IgD-negative memory B cell (primary cell): Measurements from ENCODE around the gene BMERB1. TPM values are rescaled to one million over a fixed set of nuclear protein-coding genes. Genes with fewer than 3 reads are reported as not detected.

Source experiments
- H3K27ac Mint-ChIP-seq, 3 donors: one replicate each; pipeline ENCODE4 v1.8.0; 2020 to 2022; ENCODE audit warnings: mild to moderate bottlenecking in 3 of 3, mixed read lengths in 3 of 3, moderate library complexity in 1 of 3
- H3K27me3 Mint-ChIP-seq: one replicate; pipeline ENCODE4 v1.8.0; 2021; ENCODE audit warnings: mixed read lengths
- H3K36me3 Mint-ChIP-seq: one replicate; pipeline ENCODE4 v1.8.0; 2020; ENCODE audit warnings: mild to moderate bottlenecking, mixed read lengths
- H3K4me1 Mint-ChIP-seq, 3 donors: one replicate each; pipeline ENCODE4 v1.8.0; 2020 to 2022; ENCODE audit warnings: mixed read lengths in 3 of 3, mild to moderate bottlenecking in 1 of 3
- H3K4me3 Mint-ChIP-seq, 4 donors: one replicate each; pipeline ENCODE4 v1.8.0; 2020 to 2022; ENCODE audit warnings: mild to moderate bottlenecking in 4 of 4, mixed read lengths in 4 of 4, moderate library complexity in 3 of 4
- H3K9me3 Mint-ChIP-seq, 3 donors: one replicate each; pipeline ENCODE4 v1.8.0; 2020 to 2021; ENCODE audit warnings: mixed read lengths in 3 of 3, mild to moderate bottlenecking in 1 of 3
- polyA plus RNA-seq: library from polyadenylated mRNA; unstranded; fragments of 300-500 nt; fragmentation: Illumina TruSeq; gene quantifications from one replicate; pipeline ENCODE4 v1.2.3, GENCODE V29; 2021

BMERB1 gene
- polyA plus RNA-seq, 1 donor from 2014 or later: 4.2 TPM

DNA sequence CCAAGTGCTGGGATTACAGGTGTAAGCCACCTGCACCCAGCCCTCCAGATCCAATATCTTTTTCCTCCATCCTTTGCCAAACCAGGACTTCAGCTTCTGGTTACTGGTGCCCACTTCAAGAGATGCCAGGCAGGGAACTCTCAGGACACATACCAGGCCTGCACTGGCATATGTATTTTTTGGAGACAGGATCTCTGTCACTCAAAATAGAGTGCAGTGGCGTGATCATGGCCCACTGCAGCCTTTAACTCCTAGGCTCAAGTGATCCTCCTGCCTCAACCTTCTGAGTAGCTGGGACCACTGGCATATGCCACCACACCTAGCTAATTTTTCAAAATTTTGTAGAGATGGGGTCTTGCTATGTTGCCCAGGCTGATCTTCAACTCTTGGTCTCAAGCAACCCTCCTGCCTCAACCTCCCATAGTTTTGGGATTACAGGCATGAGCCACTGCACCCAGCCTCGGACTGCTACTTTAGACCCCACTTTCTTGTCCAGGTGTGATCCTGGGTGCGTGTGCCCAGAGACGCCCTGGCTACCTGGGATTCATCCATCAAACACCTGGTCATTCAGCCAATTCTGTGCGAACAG is 55.8 kb downstream of the BMERB1 start:
- peaks cover 0 to 2% (median 1%) of the 10 kb centered on the region in 3 donors for H3K9me3 Mint-ChIP-seq
- no peak overlapping the region for H3K27ac Mint-ChIP-seq
- peaks cover 3% of the 10 kb centered on the region for H3K27me3 Mint-ChIP-seq
- H3K4me3 Mint-ChIP-seq: no peak overlapping the region
- H3K36me3 Mint-ChIP-seq: peaks cover 1% of the 10 kb centered on the region
- H3K4me1 Mint-ChIP-seq: peaks cover 0 to 2% (median 0%) of the 10 kb centered on the region in 3 donors

DNA sequence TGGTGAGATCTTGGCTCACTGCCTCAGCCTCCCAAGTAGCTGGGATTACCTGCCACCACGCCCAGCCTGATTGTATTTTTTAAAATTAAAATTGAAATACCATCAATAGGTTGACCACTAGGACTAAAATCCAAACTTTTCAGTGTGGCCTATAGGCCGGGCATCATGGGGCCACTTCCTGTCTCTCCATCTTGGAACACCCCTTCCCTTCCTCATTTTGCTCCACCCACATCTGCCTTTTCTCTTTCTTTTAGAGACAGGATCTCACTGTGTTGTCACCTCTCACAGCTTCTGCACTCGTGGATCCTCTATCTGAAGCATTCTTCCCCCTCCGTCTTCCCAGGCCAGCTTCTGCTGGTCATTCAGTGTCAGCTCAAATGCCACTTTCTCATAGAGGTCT is 57.0 kb downstream of the BMERB1 start:
- Mint-ChIP-seq H3K4me1 (peaks cover 0 to 2% (median 0%) of the 10 kb centered on the region in 3 donors), H3K27ac (peak overlapping the region in 1 of 3 donors; percentile 71), H3K36me3 (peaks cover 1% of the 10 kb centered on the region), H3K27me3 (peaks cover 3% of the 10 kb centered on the region), H3K4me3 (no peak overlapping the region), H3K9me3 (peaks cover 0 to 1% (median 0%) of the 10 kb centered on the region in 3 donors)

DNA sequence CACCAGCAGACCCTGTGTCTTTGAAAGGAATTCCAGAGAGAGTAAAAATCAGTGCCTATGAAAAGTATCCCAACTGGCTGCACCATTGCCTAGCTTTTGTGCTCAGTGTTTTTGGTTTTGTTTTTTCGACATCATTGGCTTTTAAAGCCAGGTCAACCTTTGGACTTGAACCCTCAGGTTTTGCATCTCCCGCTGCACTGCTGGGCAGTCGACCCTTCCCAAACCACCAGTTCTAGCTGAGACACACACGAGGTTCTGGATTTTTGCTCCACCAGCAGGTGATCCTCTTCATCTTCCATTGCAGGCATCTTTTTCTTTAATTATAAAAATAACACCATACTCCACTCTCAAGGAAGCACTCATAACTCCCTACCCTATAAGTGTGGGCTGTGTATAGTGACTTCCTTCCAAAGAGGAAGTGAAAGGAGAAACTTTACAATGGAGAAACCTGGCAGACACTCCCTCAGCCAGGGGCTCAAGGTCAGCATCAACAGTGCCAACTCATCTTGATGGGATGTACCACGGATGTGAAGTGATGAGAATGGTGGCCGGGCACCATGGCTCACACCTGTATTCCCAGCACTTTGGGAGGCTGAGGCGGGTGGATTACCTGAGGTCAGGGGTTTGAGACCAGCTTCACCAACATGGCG is 57.8 kb downstream of the BMERB1 start:
- Mint-ChIP-seq H3K9me3 (peaks cover 0 to 1% (median 0%) of the 10 kb centered on the region in 3 donors), H3K36me3 (peaks cover 1% of the 10 kb centered on the region), H3K4me3 (peak overlapping the region in 1 of 4 donors; percentile 49), H3K27me3 (peaks cover 3% of the 10 kb centered on the region), H3K4me1 (peaks cover 0 to 2% (median 0%) of the 10 kb centered on the region in 3 donors), H3K27ac (no peak overlapping the region)

DNA sequence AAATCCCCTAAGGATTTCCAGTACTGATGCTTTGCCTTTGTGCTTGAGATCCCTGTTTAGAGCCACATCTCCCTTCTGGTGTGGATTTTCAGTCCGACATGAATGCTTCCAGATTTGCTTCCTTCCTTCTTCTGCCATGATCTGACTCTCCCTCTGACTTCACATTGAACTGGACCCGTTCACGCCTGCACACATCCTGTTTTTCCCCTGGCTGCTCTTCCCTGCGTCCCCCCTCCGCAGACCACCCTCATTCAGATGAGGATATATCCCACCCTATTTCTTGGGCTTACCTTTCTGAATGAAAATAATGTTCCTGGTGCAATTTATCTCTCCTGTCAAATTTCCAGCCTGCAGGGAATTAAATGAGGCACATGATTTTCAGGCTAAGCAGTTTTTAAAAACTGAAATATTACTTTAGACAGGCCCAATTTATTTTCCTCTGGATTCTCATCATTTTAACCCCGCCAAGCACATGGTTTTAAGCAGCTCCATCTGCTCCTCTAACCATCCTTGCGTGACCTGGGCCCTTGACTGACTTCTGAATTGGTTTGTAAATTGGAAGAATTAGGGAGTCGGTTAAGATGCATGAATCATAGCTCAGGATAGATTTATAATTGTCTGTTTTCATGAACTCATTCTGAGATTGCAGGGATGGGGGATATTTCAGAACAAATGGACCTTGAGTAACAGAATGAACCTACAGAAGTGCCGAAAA is 59.2 kb downstream of the BMERB1 start:
- peaks cover 0 to 2% (median 0%) of the 10 kb centered on the region in 3 donors for H3K4me1 Mint-ChIP-seq
- H3K4me3 Mint-ChIP-seq: no peak overlapping the region
- H3K27ac Mint-ChIP-seq: peak overlapping the region in 1 of 3 donors; percentile 81
- no peaks in the 10 kb centered on the region for H3K9me3 Mint-ChIP-seq
- H3K27me3 Mint-ChIP-seq: no peaks in the 10 kb centered on the region
- H3K36me3 Mint-ChIP-seq: peaks cover 1% of the 10 kb centered on the region

DNA sequence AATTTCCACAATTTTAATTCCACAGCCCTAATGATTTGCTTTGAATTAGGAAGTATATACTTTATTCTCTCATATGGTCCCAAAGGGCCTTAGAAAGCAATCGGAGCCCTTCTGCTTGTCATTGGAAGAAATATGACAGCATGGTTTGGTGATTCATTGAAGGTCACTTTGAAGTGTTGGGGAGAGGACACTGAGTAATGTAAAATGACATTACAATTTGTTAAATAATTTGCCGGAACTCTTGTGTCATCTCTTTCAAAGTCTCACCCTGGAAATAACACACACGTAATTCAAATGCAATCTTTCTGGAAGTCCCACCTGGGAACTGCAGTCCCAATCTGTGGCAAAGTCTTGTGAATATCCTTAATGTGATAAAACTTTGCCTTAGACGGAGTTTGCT is 59.8 kb downstream of the BMERB1 start:
- H3K27ac Mint-ChIP-seq: no peak overlapping the region
- H3K9me3 Mint-ChIP-seq: no peaks in the 10 kb centered on the region
- no peaks in the 10 kb centered on the region for H3K27me3 Mint-ChIP-seq
- H3K4me1 Mint-ChIP-seq: peaks cover 0 to 2% (median 0%) of the 10 kb centered on the region in 3 donors
- peaks cover 1% of the 10 kb centered on the region for H3K36me3 Mint-ChIP-seq
- no peak overlapping the region for H3K4me3 Mint-ChIP-seq

DNA sequence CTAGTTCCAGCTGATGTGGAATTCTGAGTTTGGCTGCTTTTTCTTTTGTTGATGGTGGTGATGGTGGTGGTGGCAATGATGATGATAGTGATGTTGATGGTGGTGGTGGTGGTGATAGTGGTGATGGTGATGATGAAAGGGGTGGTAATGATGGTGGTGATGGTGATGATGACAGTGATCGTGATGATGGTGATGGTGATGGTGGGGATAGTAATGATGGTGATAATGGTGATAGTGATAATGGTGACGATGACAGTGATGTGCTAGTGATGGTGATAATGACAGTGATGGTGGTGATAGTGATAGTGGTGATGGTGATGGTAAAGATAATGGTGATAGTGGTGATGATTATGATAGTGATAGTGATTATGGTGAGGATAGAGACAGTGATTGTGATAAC is 61.5 kb downstream of the BMERB1 start:
- no peaks in the 10 kb centered on the region for H3K27me3 Mint-ChIP-seq
- peaks cover 0 to 4% (median 0%) of the 10 kb centered on the region in 3 donors for H3K4me1 Mint-ChIP-seq
- peaks cover 1% of the 10 kb centered on the region for H3K36me3 Mint-ChIP-seq
- no peaks in the 10 kb centered on the region for H3K9me3 Mint-ChIP-seq
- no peak overlapping the region for H3K27ac Mint-ChIP-seq
- H3K4me3 Mint-ChIP-seq: no peak overlapping the region

DNA sequence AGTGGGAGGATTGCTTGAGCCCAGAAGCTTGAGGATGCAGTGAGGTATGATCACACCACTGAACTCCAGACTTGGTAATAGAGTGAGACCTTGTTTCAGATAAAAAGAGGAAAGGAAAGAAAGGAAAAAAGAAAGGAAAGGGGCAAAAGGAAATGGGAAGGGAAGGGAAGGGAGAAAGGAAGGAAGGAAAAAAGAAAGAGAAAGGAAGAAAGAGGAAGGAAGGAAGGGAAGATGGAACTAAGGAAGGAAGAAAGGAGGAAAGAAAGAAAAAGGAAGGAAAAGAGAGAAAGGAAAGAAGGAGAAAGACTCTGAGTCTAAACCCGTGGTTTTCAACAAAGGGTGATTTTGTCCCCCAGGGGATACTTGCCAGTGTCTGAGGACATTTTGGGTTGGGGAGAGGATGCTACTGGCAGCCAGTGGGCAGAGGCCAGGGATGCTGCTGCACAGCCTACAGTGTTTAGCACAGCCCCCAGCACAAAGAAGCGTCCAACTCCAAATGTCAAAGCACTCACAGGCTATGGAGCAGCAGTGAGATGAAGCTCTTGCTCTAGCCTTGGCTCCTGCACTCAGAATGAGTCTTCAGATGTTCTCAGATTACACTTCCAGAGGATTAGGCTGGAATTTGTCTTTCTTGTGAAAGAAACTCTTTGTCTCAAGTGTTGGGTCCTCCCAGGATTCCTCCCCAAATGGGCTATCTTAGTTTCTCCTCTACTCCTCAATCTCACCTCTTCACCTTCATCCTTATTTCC is 64.2 kb downstream of the BMERB1 start:
- Mint-ChIP-seq H3K4me3 (no peak overlapping the region), H3K36me3 (no peaks in the 10 kb centered on the region), H3K27me3 (no peaks in the 10 kb centered on the region), H3K27ac (peak overlapping the region in 1 of 3 donors; percentile 29), H3K4me1 (peaks cover 0 to 1% (median 0%) of the 10 kb centered on the region in 3 donors), H3K9me3 (no peaks in the 10 kb centered on the region)

DNA sequence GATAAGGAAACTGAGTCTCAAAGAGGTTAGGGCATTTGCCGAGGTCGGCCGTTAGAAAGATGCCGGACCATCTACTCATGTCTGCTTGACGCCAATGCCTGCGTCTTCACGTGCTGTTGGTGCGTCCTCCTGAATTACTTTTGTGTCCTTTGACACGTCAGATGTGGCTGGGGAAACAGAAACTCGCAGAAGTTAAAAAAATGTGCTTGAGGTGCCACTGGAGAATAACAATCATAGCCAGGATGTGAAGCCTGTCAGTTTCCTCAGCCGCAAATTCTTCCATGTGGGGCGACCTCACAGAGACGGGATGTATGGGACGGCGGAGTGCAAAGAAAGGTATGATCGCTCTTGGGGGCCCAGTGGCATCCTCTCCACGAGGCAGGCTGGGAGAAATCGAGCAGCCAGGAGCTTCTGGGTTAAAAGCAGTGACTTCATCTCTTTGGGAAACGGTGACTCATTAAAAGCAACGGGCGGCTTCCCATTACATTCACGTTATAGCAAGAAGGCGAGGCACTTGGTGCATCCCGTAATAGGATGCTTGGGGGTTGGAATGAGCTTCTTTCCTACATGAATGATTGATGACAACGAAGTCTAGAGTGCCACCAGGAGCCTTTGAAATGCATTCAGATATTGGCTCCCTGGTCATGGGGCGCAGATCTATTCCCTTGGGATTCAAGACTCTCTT is 67.8 kb downstream of the BMERB1 start:
- Mint-ChIP-seq H3K27ac (no peak overlapping the region), H3K4me3 (no peak overlapping the region), H3K4me1 (peaks cover 0 to 1% (median 0%) of the 10 kb centered on the region in 3 donors), H3K9me3 (no peaks in the 10 kb centered on the region), H3K27me3 (peaks cover 4% of the 10 kb centered on the region), H3K36me3 (no peaks in the 10 kb centered on the region)

DNA sequence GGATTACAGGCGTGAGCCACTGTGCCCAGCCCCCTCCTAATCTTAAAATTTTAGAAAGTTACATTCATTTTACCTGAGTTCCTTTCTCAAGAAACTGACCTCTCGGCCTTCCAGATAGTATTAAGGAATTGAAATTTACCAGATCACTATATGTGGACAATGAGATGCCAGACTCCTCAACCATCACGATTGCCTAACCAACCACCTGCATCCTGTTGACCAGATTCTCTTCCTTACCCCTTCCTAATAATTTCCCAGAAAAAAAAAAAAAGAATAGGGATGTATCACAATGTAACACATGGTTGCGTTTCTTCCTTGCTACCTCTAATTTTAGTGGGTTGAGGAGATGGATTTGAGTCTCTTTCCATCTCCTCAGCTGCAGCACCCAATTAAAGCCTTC is 72.1 kb downstream of the BMERB1 start:
- Mint-ChIP-seq H3K27me3 (peaks cover 7% of the 10 kb centered on the region), H3K9me3 (no peaks in the 10 kb centered on the region), H3K36me3 (no peaks in the 10 kb centered on the region), H3K4me3 (no peak overlapping the region), H3K27ac (peak overlapping the region in 2 of 3 donors; percentile 33 to 64), H3K4me1 (peaks cover 0 to 3% (median 0%) of the 10 kb centered on the region in 3 donors)

DNA sequence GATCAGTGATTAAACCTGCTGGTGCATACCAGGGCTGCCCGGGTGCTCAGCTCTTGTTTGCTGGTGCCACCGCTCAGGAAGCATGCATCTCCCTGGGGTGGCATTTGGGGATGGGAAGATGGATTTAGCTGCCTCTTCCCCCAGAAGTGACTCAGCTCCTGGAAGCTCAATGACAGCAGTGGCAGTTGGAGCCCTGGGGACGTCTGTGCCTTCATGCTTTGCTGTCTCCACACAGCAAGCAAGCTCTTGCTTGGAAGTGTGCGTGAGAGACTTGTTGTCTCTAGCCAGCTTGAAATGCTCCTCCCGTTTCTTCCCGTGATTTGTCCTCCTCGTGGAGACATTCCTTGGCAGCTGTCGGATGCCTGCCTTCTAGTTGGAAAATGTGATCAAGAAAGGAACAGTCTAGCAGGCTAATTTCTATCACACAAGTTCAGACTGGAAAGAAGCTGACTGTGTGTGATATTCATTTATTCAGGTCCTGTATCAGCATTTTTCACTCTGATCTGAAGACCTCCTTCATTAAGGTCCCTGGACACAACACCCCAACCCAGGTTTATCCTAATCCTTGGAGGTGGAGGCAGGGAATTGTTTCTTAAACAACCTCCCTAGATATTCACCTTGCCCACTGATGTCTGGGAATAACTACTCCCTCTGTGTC is 73.0 kb downstream of the BMERB1 start:
- Mint-ChIP-seq H3K4me1 (peaks cover 0 to 3% (median 0%) of the 10 kb centered on the region in 3 donors), H3K27me3 (peaks cover 7% of the 10 kb centered on the region), H3K36me3 (no peaks in the 10 kb centered on the region), H3K27ac (no peak overlapping the region), H3K4me3 (no peak overlapping the region), H3K9me3 (no peaks in the 10 kb centered on the region)

DNA sequence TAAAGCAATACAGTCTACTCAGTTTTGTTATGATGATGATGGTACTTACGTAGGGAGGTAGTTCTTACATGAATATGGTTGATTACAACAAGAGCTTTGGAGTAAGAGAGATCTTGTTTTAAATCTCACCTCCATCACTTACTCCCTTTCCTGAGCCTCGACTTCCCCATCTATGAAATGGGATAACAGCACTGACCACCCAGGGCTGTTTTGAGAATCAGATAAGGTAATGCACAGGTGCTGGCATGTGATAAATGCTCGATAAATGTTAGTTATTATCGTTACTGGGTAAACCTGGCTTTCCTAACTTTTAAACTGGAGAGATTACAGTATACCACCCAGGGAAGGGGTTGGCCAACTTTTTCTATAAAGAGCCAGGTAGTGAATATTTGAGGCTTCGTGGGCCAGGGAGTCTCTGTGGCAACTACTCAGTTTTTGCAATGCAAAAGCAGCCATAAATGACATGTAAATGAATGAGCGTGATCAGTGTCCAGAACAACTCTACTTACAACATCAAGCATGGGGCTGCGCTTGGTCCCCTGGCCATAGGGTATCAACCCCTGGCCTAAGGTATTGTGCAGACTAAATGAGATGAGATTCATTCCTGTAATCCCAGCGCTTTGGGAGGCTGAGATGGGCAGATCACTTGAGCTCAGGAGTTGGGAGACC is 73.7 kb downstream of the BMERB1 start:
- Mint-ChIP-seq H3K9me3 (no peaks in the 10 kb centered on the region), H3K27ac (no peak overlapping the region), H3K36me3 (no peaks in the 10 kb centered on the region)

DNA sequence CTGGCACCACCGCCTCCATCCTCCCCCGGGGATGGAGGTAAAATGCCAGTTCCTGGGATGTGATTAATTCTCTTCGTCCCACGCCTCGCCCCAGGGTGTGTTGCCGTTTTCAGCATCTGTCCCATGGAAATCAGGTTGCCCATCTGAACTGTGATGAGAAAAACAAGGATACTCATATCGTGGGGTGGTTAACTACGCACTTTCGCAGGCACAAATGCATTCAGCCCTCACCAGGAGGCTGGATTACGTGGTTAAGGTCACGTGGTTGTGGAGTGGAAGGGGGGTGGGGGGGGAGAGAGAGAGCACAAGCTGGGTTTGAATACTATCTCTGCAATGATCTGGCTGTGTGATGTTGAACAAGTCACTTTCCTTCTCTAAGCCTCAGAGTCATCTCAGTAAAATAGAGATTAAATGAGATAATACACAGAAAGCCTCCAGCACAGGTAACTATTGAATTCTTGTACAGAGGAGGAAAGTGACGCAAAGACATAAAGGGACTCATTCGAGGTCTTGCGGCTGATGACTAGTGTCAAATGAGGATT is 74.7 kb downstream of the BMERB1 start:
- H3K27ac Mint-ChIP-seq: no peak overlapping the region

More for the DNA sequence above, 73.7 kb downstream of the BMERB1 start:
- Mint-ChIP-seq H3K27me3 (peaks cover 7% of the 10 kb centered on the region), H3K4me3 (peak overlapping the region in 1 of 4 donors; percentile 32), H3K4me1 (peaks cover 0 to 3% (median 0%) of the 10 kb centered on the region in 3 donors)

More for the DNA sequence above, 74.7 kb downstream of the BMERB1 start:
- H3K36me3 Mint-ChIP-seq: no peaks in the 10 kb centered on the region
- H3K27me3 Mint-ChIP-seq: peaks cover 4% of the 10 kb centered on the region
- peak overlapping the region in 1 of 4 donors; percentile 34 for H3K4me3 Mint-ChIP-seq
- H3K9me3 Mint-ChIP-seq: no peaks in the 10 kb centered on the region
- H3K4me1 Mint-ChIP-seq: peaks cover 0 to 3% (median 0%) of the 10 kb centered on the region in 3 donors
